Skeletal muscle satellite cell (primary cell): ENCODE measurements around the gene SFXN5.

Source experiments
- H3K27me3 ChIP-seq: 2 replicates; pipeline ENCODE4 v1.7.0; 2013; ENCODE audit warnings: low read length; ENCODE audit not compliant: control insufficient read depth, insufficient read depth
- H3K36me3 ChIP-seq: 2 replicates; pipeline ENCODE4 v1.7.0; 2013; ENCODE audit warnings: mild to moderate bottlenecking, control low read depth, low read length; ENCODE audit not compliant: insufficient read depth
- H3K4me1 ChIP-seq: 2 replicates; pipeline ENCODE4 v1.7.0; 2013; ENCODE audit warnings: low read length; ENCODE audit not compliant: control insufficient read depth, insufficient read depth
- H3K4me2 ChIP-seq: 2 replicates; pipeline ENCODE4 v1.7.0; 2013; ENCODE audit warnings: mild to moderate bottlenecking, low read length
- H3K4me3 ChIP-seq: 2 replicates; pipeline ENCODE4 v1.7.0; 2013; ENCODE audit warnings: low read length
- H3K9ac ChIP-seq: 2 replicates; pipeline ENCODE4 v1.7.0; 2013; ENCODE audit warnings: mild to moderate bottlenecking, low read depth, low read length, moderate library complexity
- H3K9me3 ChIP-seq: replicated peaks from 2 replicates; pipeline ENCODE4 v1.7.0; 2013; ENCODE audit warnings: mild to moderate bottlenecking, control low read depth, low read length

The SFXN5 gene

GRCh38 chr2:73063472-73063871 lies 8.0 kb downstream of the SFXN5 start:
- H3K36me3 ChIP-seq = no peaks in the 10 kb centered on the region
- H3K27me3 ChIP-seq = no peaks in the 10 kb centered on the region
- no peaks in the 10 kb centered on the region for H3K9me3 ChIP-seq
- H3K9ac ChIP-seq = peak overlapping the region; percentile 13
- peaks cover 24% of the 10 kb centered on the region for H3K4me1 ChIP-seq
- H3K4me3 ChIP-seq = peak overlapping the region; percentile 10
- H3K4me2 ChIP-seq = peak overlapping the region; percentile 57

GRCh38 chr2:73059106-73059505 lies 12.4 kb downstream of the SFXN5 start:
- peaks cover 15% of the 10 kb centered on the region for H3K4me1 ChIP-seq
- H3K9me3 ChIP-seq = no peaks in the 10 kb centered on the region
- no peak overlapping the region for H3K4me2 ChIP-seq
- no peak overlapping the region for H3K4me3 ChIP-seq
- peaks cover 12% of the 10 kb centered on the region for H3K36me3 ChIP-seq
- H3K27me3 ChIP-seq = no peaks in the 10 kb centered on the region
- no peak overlapping the region for H3K9ac ChIP-seq

GRCh38 chr2:73054980-73055379 lies 16.5 kb downstream of the SFXN5 start:
- H3K27me3 ChIP-seq = no peaks in the 10 kb centered on the region
- H3K9me3 ChIP-seq = no peaks in the 10 kb centered on the region
- H3K4me3 ChIP-seq = no peak overlapping the region
- peaks cover 12% of the 10 kb centered on the region for H3K36me3 ChIP-seq
- no peak overlapping the region for H3K9ac ChIP-seq
- H3K4me2 ChIP-seq = no peak overlapping the region
- peaks cover 9% of the 10 kb centered on the region for H3K4me1 ChIP-seq

DNA sequence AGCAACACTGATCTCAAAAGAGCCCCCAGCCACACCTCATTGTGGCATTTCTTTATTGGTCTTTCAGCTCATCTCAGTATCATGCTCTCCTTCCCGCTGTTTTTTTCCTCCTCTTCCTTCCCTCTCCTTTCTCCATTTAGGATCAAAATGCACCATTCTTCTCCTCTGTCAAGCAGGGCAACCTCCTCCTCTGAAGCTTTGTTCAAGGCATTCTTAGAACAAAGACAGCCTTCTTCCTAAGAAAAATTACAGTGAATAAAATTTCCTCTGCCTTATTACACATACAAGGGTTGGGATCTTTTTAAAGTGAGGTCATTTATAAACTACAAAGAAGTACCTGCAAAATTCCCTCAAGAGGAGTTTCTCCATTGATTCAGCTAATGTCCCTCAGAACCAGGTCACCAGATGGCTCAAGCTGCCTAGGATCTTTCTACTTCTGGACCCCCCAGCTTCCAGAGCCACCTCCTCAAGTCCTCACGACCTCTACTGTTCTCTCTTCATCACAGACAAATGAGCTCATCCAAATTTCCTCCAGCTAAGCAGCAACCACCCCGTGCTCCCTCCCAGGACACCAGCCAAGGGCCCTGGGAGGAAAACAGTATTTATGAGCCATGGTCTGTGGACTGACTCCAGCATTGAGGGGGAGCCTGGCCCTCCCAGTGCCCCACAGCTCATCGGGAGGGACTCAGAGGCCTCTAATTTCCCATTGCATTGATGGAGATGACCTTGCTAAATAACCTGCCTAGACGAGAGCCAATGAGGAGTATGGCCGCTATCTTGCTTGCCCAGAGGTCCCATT lies 18.0 kb downstream of the SFXN5 start:
- H3K4me2 ChIP-seq = no peak overlapping the region
- H3K9ac ChIP-seq = no peak overlapping the region
- H3K9me3 ChIP-seq = no peaks in the 10 kb centered on the region
- no peak overlapping the region for H3K4me3 ChIP-seq
- H3K4me1 ChIP-seq = peaks cover 9% of the 10 kb centered on the region
- H3K36me3 ChIP-seq = peaks cover 12% of the 10 kb centered on the region
- H3K27me3 ChIP-seq = no peaks in the 10 kb centered on the region

- H3K4me2 ChIP-seq = no peak overlapping the region
- no peak overlapping the region for H3K4me3 ChIP-seq
- H3K9ac ChIP-seq = no peak overlapping the region
- H3K9me3 ChIP-seq = no peaks in the 10 kb centered on the region
- peaks cover 9% of the 10 kb centered on the region for H3K4me1 ChIP-seq
- no peaks in the 10 kb centered on the region for H3K36me3 ChIP-seq
- no peaks in the 10 kb centered on the region for H3K27me3 ChIP-seq
These were observed 21.4 kb downstream of the SFXN5 start for GRCh38 chr2:73050121-73050545.

DNA sequence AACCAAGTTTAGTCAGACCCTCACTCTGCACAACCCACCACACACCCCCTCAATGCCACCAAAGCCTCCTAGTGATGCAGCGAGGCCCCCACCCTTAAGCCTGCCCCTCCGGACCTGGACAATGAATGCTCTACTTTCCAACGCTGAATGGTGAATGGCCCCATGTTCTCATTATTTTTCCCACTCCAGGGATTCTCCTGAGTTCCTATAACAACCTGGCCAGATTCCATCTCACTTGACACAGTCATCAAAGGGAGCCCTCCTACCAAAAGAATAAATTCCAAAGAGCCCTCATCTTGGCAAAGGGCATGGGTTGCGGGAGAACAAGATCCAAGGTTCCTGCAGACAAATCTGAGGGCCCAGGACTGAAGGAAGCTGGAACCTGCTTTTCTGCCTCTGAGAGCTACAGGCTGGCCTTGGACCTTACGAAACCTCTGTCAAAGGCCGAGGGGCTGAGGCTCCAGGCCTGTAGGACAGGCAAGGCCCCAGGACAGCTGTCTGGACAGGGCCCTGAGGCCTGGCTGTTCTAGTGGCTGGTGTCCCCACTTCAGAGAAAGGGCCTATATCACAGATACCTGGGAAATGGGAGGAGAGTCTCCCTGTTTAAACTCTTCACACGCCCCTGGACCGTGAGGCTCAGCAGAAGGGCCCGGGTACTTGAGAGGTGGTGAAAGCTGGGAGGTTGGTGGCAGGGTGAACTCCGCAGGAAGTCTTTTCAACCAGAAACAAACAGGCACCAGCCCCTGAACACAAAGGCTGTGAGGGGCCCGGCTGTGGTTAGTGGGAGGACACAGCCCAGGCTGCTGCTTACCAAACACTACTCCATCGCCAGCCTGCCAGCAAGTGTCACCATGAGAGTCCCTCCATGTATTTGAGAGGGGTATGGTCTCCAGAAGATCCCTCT lies 27.3 kb downstream of the SFXN5 start:
- Histone ChIP-seq H3K27me3 (no peaks in the 10 kb centered on the region), H3K36me3 (peaks cover 5% of the 10 kb centered on the region), H3K4me2 (no peak overlapping the region), H3K4me3 (no peak overlapping the region), H3K9me3 (no peaks in the 10 kb centered on the region), H3K9ac (no peak overlapping the region), H3K4me1 (no peaks in the 10 kb centered on the region)

DNA sequence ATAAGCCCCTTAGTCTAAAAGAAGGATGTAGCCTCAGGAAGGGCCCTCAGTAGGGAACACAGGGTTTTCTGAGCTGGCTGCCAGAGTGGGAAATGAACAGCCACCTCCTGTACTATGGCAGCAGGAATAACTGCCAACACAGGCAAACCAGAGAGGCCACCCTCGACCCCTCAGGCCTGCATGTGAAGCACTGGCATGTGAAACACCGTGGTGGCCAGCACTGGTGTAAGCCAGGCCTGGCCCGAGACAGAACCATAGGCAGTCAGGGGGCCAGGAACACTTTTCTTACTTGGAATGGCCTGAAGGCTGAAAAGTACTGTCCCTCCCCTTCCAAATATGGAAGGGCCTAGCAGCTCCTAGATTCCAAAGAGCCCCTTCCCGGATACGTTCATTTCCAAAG lies 28.2 kb downstream of the SFXN5 start:
- Histone ChIP-seq H3K9me3 (no peaks in the 10 kb centered on the region), H3K36me3 (peaks cover 5% of the 10 kb centered on the region), H3K4me3 (no peak overlapping the region), H3K9ac (no peak overlapping the region), H3K27me3 (no peaks in the 10 kb centered on the region), H3K4me1 (no peaks in the 10 kb centered on the region), H3K4me2 (no peak overlapping the region)

GRCh38 chr2:73037947-73038585 lies 33.4 kb downstream of the SFXN5 start:
- Histone ChIP-seq H3K4me1 (no peaks in the 10 kb centered on the region), H3K27me3 (no peaks in the 10 kb centered on the region), H3K9me3 (no peaks in the 10 kb centered on the region), H3K4me3 (no peak overlapping the region), H3K4me2 (no peak overlapping the region), H3K9ac (no peak overlapping the region), H3K36me3 (peaks cover 5% of the 10 kb centered on the region)

GRCh38 chr2:73036766-73037165 lies 34.7 kb downstream of the SFXN5 start:
- H3K27me3 ChIP-seq = no peaks in the 10 kb centered on the region
- peaks cover 5% of the 10 kb centered on the region for H3K36me3 ChIP-seq
- no peaks in the 10 kb centered on the region for H3K9me3 ChIP-seq
- no peak overlapping the region for H3K9ac ChIP-seq
- H3K4me3 ChIP-seq = no peak overlapping the region
- H3K4me2 ChIP-seq = no peak overlapping the region
- no peaks in the 10 kb centered on the region for H3K4me1 ChIP-seq

GRCh38 chr2:73035899-73036711 lies 35.4 kb downstream of the SFXN5 start:
- Histone ChIP-seq H3K36me3 (peaks cover 5% of the 10 kb centered on the region), H3K9ac (no peak overlapping the region), H3K4me3 (no peak overlapping the region), H3K4me1 (no peaks in the 10 kb centered on the region), H3K4me2 (no peak overlapping the region), H3K27me3 (no peaks in the 10 kb centered on the region), H3K9me3 (no peaks in the 10 kb centered on the region)
